Activated T-cell treated with anti-CD3 and anti-CD28 coated beads, Interleukin-2, amount 50 U/mL, for 72 hours (primary cell): ENCODE measurements around the gene ANGEL1. TPM values are rescaled to one million over a fixed set of nuclear protein-coding genes. Genes with fewer than 3 reads are reported as not detected.

ENCODE experiments used
- ATAC-seq, 2 donors: fragments of 150-1000 bp; cut with Tn5 transposase; replicated peaks in 1 of 2; 2 replicates each; pipeline ENCODE4 v1.10.0; 2021; ENCODE audit warnings: moderate library complexity in 2 of 2, mild to moderate bottlenecking in 1 of 2
- DNase-seq, 2 donors: peaks; one replicate each; pipeline ENCODE4 v3.0.0; 2021 to 2022; ENCODE audit warnings: mixed read lengths in 1 of 2
- H3K27ac Mint-ChIP-seq: one replicate; pipeline ENCODE4 v1.8.0; 2022; ENCODE audit warnings: mild to moderate bottlenecking, moderate library complexity, mixed read lengths
- H3K27me3 Mint-ChIP-seq: one replicate; pipeline ENCODE4 v1.8.0; 2022; ENCODE audit warnings: low read depth, mixed read lengths
- H3K36me3 Mint-ChIP-seq, 2 donors: one replicate each; pipeline ENCODE4 v1.8.0; 2022; ENCODE audit warnings: mixed read lengths in 2 of 2, mild to moderate bottlenecking in 1 of 2; ENCODE audit not compliant: insufficient read depth in 2 of 2
- H3K4me1 Mint-ChIP-seq: one replicate; pipeline ENCODE4 v1.8.0; 2022; ENCODE audit warnings: low read depth, mixed read lengths
- H3K4me3 Mint-ChIP-seq, 2 donors: one replicate each; pipeline ENCODE4 v1.8.0; 2022; ENCODE audit warnings: mild to moderate bottlenecking in 2 of 2, mixed read lengths in 2 of 2, moderate library complexity in 2 of 2
- H3K9me3 Mint-ChIP-seq, 2 donors: one replicate each; pipeline ENCODE4 v1.8.0; 2022; ENCODE audit warnings: mixed read lengths in 2 of 2
- total RNA-seq, 2 donors: library from RNA; stranded (reverse); gene quantifications; one replicate each; pipeline ENCODE4 v1.2.3, GENCODE V29; 2022

ANGEL1 gene
- total RNA-seq, 2 donors from 2014 or later: 15.0 to 21.6 TPM

- no peak for ATAC-seq
- Mint-ChIP-seq H3K4me3 (no peak overlapping the region), H3K4me1 (no peaks in the 10 kb centered on the region), H3K27ac (no peak overlapping the region), H3K9me3 (peaks cover 9 to 10% of the 10 kb centered on the region in 2 donors), H3K36me3 (peaks cover 3 to 16% of the 10 kb centered on the region in 2 donors), H3K27me3 (peaks cover 5% of the 10 kb centered on the region)
- no peak for DNase-seq
These were observed 71.6 kb downstream of the ANGEL1 start for GRCh38 chr14:76741074-76741473.

Other genes with a start within 250 kb of the ANGEL1 start
- gene VASH1, start 51.4 kb downstream of the ANGEL1 start, total RNA-seq: 1 to 10 TPM; 4.4 to 6.1 TPM
- not detected for gene LRRC74A, start 13.5 kb upstream of the ANGEL1 start, total RNA-seq
- gene IRF2BPL, start 215.8 kb upstream of the ANGEL1 start, total RNA-seq: 10 to 100 TPM; 55.6 to 58.0 TPM